ENCODE measurements around the gene FOXJ2. TPM values are rescaled to one million over a fixed set of nuclear protein-coding genes. Genes with fewer than 3 reads are reported as not detected.

FOXJ2 gene
- total RNA-seq, 1 experiment from 2014 or later: 13.4 TPM

- CTCF ChIA-PET: no interaction called here
- no peak overlapping the region for H3K4me3 Mint-ChIP-seq (ENCODE audit: low read depth, unreplicated experiment)
- no peaks in the 10 kb centered on the region for H3K9me3 Mint-ChIP-seq (ENCODE audit: low read depth, unreplicated experiment)
- no peak overlapping the region for H3K27ac Mint-ChIP-seq (ENCODE audit: unreplicated experiment)
- peaks cover 27% of the 10 kb centered on the region for H3K36me3 Mint-ChIP-seq (ENCODE audit: insufficient read depth, unreplicated experiment)
- no peak for DNase-seq
- intact Hi-C loops (cut with micrococcal nuclease; ENCODE audit: unreplicated experiment): loop anchor here (5.0 kb wide), 1 partner anchor 42 kb away; no protein-coding TSS in a partner anchor
- no peaks in the 10 kb centered on the region for H3K27me3 Mint-ChIP-seq (ENCODE audit: unreplicated experiment)
- peaks cover 59% of the 10 kb centered on the region for H3K4me1 Mint-ChIP-seq (ENCODE audit: low read depth, unreplicated experiment)
- no peak for TF ChIP-seq CTCF (IDR thresholded peaks at IDR 0.05; ENCODE audit: unreplicated experiment)
- no TSS peak for BruUV-seq (replicated peaks)
Observed at GRCh38 chr12:8035440-8036010, 3.0 kb downstream of the FOXJ2 start.

GRCh38 chr12:8036346-8036745 lies 3.8 kb downstream of the FOXJ2 start:
- DNase-seq: no peak
- Mint-ChIP-seq H3K27me3 (ENCODE audit: unreplicated experiment) (no peaks in the 10 kb centered on the region), H3K9me3 (ENCODE audit: low read depth, unreplicated experiment) (no peaks in the 10 kb centered on the region), H3K27ac (ENCODE audit: unreplicated experiment) (no peak overlapping the region), H3K36me3 (ENCODE audit: insufficient read depth, unreplicated experiment) (peaks cover 24% of the 10 kb centered on the region), H3K4me1 (ENCODE audit: low read depth, unreplicated experiment) (peaks cover 59% of the 10 kb centered on the region), H3K4me3 (ENCODE audit: low read depth, unreplicated experiment) (no peak overlapping the region)
- CTCF ChIA-PET: no interaction called here
- no TSS peak for BruUV-seq (replicated peaks)
- TF ChIP-seq CTCF (IDR thresholded peaks at IDR 0.05; ENCODE audit: unreplicated experiment): no peak
- intact Hi-C loops (cut with micrococcal nuclease; ENCODE audit: unreplicated experiment): loop anchor here (5.0 kb wide), 1 partner anchor 41 kb away; no protein-coding TSS in a partner anchor

- H3K27ac Mint-ChIP-seq (ENCODE audit: unreplicated experiment): no peak overlapping the region
- no peaks in the 10 kb centered on the region for H3K9me3 Mint-ChIP-seq (ENCODE audit: low read depth, unreplicated experiment)
- H3K27me3 Mint-ChIP-seq (ENCODE audit: unreplicated experiment): no peaks in the 10 kb centered on the region
- peaks cover 59% of the 10 kb centered on the region for H3K4me1 Mint-ChIP-seq (ENCODE audit: low read depth, unreplicated experiment)
- peaks cover 16% of the 10 kb centered on the region for H3K36me3 Mint-ChIP-seq (ENCODE audit: insufficient read depth, unreplicated experiment)
- no peak overlapping the region for H3K4me3 Mint-ChIP-seq (ENCODE audit: low read depth, unreplicated experiment)
- no peak for TF ChIP-seq CTCF (IDR thresholded peaks at IDR 0.05; ENCODE audit: unreplicated experiment)
- CTCF ChIA-PET: no interaction called here
- intact Hi-C loops (cut with micrococcal nuclease; ENCODE audit: unreplicated experiment): loop anchor here (5.0 kb wide), 1 partner anchor 40 kb away; no protein-coding TSS in a partner anchor
- DNase-seq: no peak
- no TSS peak for BruUV-seq (replicated peaks)
Observed at GRCh38 chr12:8037046-8037663, 4.6 kb downstream of the FOXJ2 start.

- no peak for DNase-seq
- no TSS peak for BruUV-seq (replicated peaks)
- Mint-ChIP-seq H3K4me3 (ENCODE audit: low read depth, unreplicated experiment) (peak overlapping the region; percentile 35), H3K27ac (ENCODE audit: unreplicated experiment) (peak overlapping the region; percentile 53), H3K9me3 (ENCODE audit: low read depth, unreplicated experiment) (no peaks in the 10 kb centered on the region), H3K4me1 (ENCODE audit: low read depth, unreplicated experiment) (peaks cover 59% of the 10 kb centered on the region), H3K36me3 (ENCODE audit: insufficient read depth, unreplicated experiment) (peaks cover 8% of the 10 kb centered on the region), H3K27me3 (ENCODE audit: unreplicated experiment) (no peaks in the 10 kb centered on the region)
- intact Hi-C loops (cut with micrococcal nuclease; ENCODE audit: unreplicated experiment): loop anchor here (5.0 kb wide), 1 partner anchor 39 kb away; no protein-coding TSS in a partner anchor
- no peak for TF ChIP-seq CTCF (IDR thresholded peaks at IDR 0.05; ENCODE audit: unreplicated experiment)
- CTCF ChIA-PET: interaction anchor here (0.7 kb wide), 1 partner anchor 105 kb away, joined by 3 read pairs; no protein-coding TSS in a partner anchor
Observed at GRCh38 chr12:8037947-8038346, 5.4 kb downstream of the FOXJ2 start.

Measured in Calu3 (cell line).